Measurements from ENCODE around the gene FBRS. TPM values are rescaled to one million over a fixed set of nuclear protein-coding genes. Genes with fewer than 3 reads are reported as not detected.
A peak's percentile ranks its signal among the peaks of the same experiment; 100 is the strongest.

The FBRS gene
- total and polyA plus RNA-seq, 2 of the 8 experiments (the other 6 are each of a cell fraction or from before 2014, with no cell fraction given), result 2.4 to 13.9 TPM

DNA sequence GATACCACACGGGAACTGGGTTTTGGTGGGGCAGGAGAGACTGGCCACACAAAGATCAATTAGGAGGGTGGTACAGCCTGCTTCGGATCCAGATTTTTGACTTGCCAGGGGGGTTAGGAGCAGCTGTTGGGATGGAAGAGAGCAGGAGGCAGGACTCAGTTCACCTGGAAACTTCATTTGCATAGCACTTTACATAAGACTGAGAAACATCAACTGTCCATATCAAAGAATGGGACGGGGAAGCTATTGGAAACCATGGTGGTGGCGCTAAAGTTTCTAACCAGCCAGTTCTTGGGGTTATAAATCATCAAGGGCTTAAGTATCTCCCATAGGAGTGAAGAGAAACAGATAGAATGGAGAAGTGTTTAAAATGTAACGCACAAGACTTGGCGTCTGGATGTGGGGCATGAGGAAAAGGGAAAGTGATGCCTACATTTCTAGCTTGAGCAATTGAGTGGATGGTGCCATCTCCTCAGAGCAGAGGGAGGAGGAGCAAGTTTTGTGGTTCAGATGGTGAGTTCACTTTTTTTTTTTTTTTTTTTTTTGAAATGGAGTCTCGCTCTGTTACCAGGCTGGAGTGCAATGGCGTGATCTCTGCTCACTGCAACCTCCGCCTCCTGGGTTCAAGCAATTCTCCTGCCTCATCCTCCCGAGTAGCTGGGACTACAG, 34.3 kb downstream of the FBRS start:
- no peaks in the 10 kb centered on the region for H3K36me3 ChIP-seq (ENCODE audit: control insufficient read depth in 2 of 4, insufficient read depth in 4 of 4, low read length in 3 of 4)
- H3K9me3 ChIP-seq (ENCODE audit: insufficient read depth in 2 of 2, low read depth in 1 of 2, low read length in 1 of 2), result no peaks in the 10 kb centered on the region
- no peak overlapping the region for H3K18ac ChIP-seq (ENCODE audit: extremely low read depth, low read length)
- H2BK120ac ChIP-seq (replicated peaks; ENCODE audit: low read depth, low read length), result no peak overlapping the region
- H4K8ac ChIP-seq (ENCODE audit: extremely low read depth, insufficient read depth, low read length), result no peak overlapping the region
- H3K4ac ChIP-seq (replicated peaks; ENCODE audit: insufficient read length, low read depth, low read length), result no peak overlapping the region
- H4K91ac ChIP-seq (replicated peaks; ENCODE audit: insufficient read length, low read length), result no peak overlapping the region
- no peak overlapping the region for H2BK20ac ChIP-seq (ENCODE audit: low read length)
- no peak overlapping the region for H3K56ac ChIP-seq (replicated peaks; ENCODE audit: insufficient read length, low read depth, low read length)
- no peaks in the 10 kb centered on the region for H3K79me1 ChIP-seq (ENCODE audit: low read depth, low read length)
- H4K20me1 ChIP-seq (replicated peaks in 1 of 2; ENCODE audit: control insufficient read depth in 1 of 2, insufficient read depth in 2 of 2, low read length in 2 of 2), result peaks cover 5 to 24% of the 10 kb centered on the region in 2 experiments
- peaks cover 68 to 94% (median 83%) of the 10 kb centered on the region in 4 experiments for H3K27me3 ChIP-seq (replicated peaks in 1 of 4; ENCODE audit: control insufficient read depth in 3 of 4, extremely low read depth in 1 of 4, insufficient read depth in 3 of 4, low read length in 3 of 4)
- H3K4me2 ChIP-seq (ENCODE audit: insufficient read depth in 1 of 2, low read depth in 2 of 2, low read length in 2 of 2), result peak overlapping the region; percentile 43 to 52; a peak in 2 of 4 replicates
- DNase-seq (ENCODE audit: low read depth in 1 of 2, low spot score in 2 of 2), result no peak
- ChIA-PET CTCF (ENCODE audit: partially characterized antibody) (interaction anchor here (0.6 to 6.6 kb wide), 9 partner anchors 17 to 731 kb away, joined by 3 to 48 read pairs (median 4); partner anchors contain the start of gene PRR14), POLR2A (ENCODE audit: partially characterized antibody) (interaction anchor here (0.8 to 2.7 kb wide), 3 partner anchors 11 to 33 kb away, joined by 3 to 16 read pairs (median 11); partner anchors contain the start of gene FBRS)
- no peak overlapping the region for H3K27ac ChIP-seq (ENCODE audit: low read depth, low read length)
- H2BK5ac ChIP-seq (ENCODE audit: low read depth, low read length), result no peak overlapping the region
- no peak overlapping the region for H2AFZ ChIP-seq (ENCODE audit: low read length)
- no peak overlapping the region for H4K5ac ChIP-seq (ENCODE audit: insufficient read length, low read depth, low read length)
- peak overlapping the region in 1 of 4 experiments; percentile 15; a peak in 1 of 8 replicates for H3K4me3 ChIP-seq (ENCODE audit: extremely low read depth in 1 of 4, insufficient read depth in 2 of 4, low read depth in 3 of 4, low read length in 4 of 4)
- no peak overlapping the region for H2BK12ac ChIP-seq (ENCODE audit: low read depth, low read length)
- H2BK15ac ChIP-seq (ENCODE audit: low read length), result no peak overlapping the region
- FAIRE-seq, result no peak
- no peak overlapping the region for H3K9ac ChIP-seq (replicated peaks in 1 of 4; ENCODE audit: extremely low read depth in 1 of 4, low read depth in 3 of 4, low read length in 3 of 4)
- no peak overlapping the region for H2AK5ac ChIP-seq (ENCODE audit: low read depth, low read length)
- H3K23me2 ChIP-seq (ENCODE audit: low read depth, low read length), result no peaks in the 10 kb centered on the region
- no peak overlapping the region for H3K14ac ChIP-seq (ENCODE audit: insufficient read length)
- 42% methylated on average over 9 of the region's 10 CpGs; no CpG with 5 or more reads in 1 of the 2 experiments for WGBS, 2 experiments (ENCODE audit: extremely low coverage in 1 of 2, insufficient coverage in 1 of 2, insufficient read length in 1 of 2, insufficient replicate concordance in 2 of 2, low coverage in 1 of 2, low lambda C conversion rate in 2 of 2, missing lambda C conversion rate in 1 of 2)
- peaks cover 0 to 5% (median 3%) of the 10 kb centered on the region in 4 experiments; a peak in 6 of 7 replicates for H3K4me1 ChIP-seq (replicated peaks in 1 of 4; ENCODE audit: control insufficient read depth in 3 of 4, insufficient read depth in 4 of 4, low read length in 3 of 4)
- H3K79me2 ChIP-seq (ENCODE audit: control insufficient read depth in 1 of 2, insufficient read depth in 2 of 2, low read length in 2 of 2), result no peaks in the 10 kb centered on the region
- no peak overlapping the region for H3K23ac ChIP-seq (ENCODE audit: insufficient read length)
- no peak for TF ChIP-seq SAP30 (IDR thresholded peaks at IDR 0.05; ENCODE audit: insufficient read depth, insufficient replicate concordance, low read length)
- TF ChIP-seq TCF12 (IDR thresholded peaks at IDR 0.05; ENCODE audit: low read depth, low read length), result 0 out of 2 replicates have a peak, but pooled peaks have one; percentile 56
- TF ChIP-seq POU5F1 (IDR thresholded peaks at IDR 0.05; ENCODE audit: low read depth, low read length), result 0 out of 2 replicates have a peak, but pooled peaks have one; percentile 48
- TF ChIP-seq POLR2AphosphoS5 (IDR thresholded peaks at IDR 0.05; ENCODE audit: low read depth, low read length), result no peak
- TF ChIP-seq BRCA1 (IDR thresholded peaks at IDR 0.05; ENCODE audit: low read depth, low read length), result no peak
- peak; percentile 93 for TF ChIP-seq NANOG (IDR thresholded peaks at IDR 0.05; ENCODE audit: insufficient read depth, low read depth, low read length, poor library complexity, severe bottlenecking)
